OCI-M2 (cell line): ENCODE results near the gene RASSF5.
"Not testable (repeated sequence)": the region's sequence is repeated elsewhere in the genome, so short reads cannot be mapped to it uniquely, and the experiment has no call there.

Experiments used
- DNase-seq: peaks from one replicate; lab custom pipeline; 2025; ENCODE audit not compliant: unreplicated experiment; lab: John Stamatoyannopoulos, UW

The RASSF5 gene

DNA sequence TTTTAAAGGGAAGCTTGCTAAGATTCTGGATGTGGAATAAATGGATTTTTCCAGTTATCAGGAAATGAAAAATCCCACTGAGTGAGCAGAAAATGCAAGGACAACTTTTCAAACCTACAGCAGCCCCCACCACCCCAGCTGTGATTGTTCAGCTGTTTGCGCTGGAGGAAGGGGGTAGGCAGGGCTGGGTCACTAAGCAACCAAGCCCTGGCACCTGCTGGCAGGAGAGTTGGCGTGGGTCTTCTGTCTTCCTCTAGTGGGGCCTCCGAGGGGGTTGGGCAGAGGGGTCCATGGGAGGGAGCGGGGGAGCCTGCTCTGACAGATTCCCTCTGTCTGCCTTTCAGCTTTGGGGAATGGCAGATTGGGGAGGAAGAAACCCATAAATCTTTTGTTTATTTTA lies 59.7 kb downstream of the RASSF5 start:
- DNase-seq, result no peak

DNA sequence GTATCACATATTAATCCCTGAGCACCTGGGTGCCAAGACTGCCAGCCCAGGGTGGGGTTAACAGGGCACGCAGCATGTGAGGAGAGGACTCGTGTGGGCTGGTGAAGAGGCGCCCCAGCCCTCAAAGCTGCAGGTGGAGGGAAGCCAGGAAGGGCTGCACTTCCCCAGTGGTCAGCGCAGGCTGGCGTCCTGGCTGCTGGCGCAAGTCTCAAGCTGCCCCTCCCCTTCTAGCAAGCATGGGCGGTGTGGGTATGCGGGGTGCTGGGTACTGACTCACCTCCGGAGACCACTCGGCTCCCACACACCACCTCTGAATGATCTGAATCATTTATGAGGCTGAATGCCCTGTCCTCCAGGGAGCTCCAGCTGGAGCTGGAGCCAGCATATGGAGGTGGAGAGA lies 60.9 kb downstream of the RASSF5 start:
- DNase-seq, result no peak

DNA sequence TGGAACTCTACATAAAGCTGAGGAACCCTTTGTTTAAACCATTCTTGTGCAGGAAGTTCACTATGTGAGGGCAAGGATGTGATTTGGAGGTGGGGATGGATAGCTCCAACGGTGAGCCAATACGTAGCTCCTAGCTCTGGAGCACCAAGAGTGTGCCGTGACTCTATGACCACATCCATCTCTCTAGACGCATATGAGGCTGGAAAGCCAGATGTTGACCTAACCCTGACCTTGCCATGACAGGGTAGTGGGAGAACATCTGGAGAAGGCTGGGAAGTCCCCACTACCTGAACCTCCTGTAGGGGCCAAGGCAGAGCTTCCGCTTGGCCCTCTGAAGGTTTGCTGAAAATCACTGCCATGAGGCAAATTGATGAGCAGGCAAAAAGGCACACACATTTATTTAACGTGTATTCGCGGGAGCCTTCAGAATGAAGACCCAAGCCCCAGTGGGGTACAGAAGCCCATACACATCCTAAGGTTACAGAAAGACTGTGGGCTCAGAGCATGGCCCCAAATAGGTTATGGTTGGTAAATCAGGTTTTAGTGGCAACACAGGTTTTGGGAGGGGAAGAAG lies 61.5 kb downstream of the RASSF5 start:
- DNase-seq, result no peak

DNA sequence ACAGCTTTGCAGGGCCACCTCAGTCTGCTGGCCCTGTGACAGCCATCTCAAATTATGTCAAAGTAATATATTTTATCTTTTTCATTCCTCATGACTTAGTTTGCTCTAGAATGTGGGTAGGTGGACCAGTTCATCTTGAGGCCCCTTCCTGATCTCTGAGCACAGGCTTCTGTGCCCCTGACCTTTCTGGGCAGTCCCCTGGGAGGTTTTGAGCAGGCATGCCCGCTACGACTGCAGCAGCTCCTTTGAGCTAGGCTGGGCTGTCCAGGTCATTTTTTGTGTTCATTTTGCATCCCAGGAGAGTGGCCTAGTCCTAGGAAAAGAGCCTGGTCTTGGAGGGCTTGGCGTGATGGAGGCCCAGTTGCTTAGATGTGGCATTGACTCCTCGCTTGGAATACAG lies 62.2 kb downstream of the RASSF5 start:
- no peak for DNase-seq

DNA sequence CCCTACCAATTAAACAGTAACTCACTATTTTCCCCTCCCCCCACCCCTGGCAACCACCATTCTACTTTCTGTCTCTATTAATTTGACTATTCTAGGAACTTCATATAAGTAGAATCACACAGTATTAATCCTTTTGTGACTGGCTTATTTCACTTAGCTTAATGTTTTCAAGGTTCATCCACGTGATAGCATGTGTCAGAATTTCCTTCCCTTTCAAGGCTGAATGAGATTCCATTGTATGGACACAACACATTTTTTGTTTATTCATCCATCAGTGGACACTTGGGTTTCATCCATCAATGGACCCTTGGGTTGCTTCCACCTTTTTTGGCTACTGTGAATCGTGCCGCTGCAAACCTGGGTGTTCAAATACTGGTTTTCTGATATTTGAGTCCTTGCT lies 63.2 kb downstream of the RASSF5 start:
- DNase-seq, result no peak

DNA sequence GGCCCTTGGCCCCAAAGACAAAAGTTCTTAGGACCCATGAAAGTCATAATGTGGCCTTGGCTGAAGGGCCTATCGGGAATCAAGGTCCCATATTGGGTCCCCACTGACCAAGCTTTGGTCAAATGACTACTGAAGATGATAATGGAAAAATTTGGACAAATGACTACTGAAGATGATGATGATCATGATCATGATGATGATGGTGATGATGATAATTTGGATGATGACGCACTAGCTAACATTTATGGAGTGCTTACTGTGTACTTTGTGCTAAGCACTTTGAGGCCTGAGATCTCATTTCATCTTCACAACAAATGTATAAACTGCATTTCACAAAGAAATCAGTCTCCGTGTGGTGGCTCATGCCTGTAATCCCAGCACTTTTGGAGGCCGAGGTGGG lies 65.5 kb downstream of the RASSF5 start:
- DNase-seq, result no peak

DNA sequence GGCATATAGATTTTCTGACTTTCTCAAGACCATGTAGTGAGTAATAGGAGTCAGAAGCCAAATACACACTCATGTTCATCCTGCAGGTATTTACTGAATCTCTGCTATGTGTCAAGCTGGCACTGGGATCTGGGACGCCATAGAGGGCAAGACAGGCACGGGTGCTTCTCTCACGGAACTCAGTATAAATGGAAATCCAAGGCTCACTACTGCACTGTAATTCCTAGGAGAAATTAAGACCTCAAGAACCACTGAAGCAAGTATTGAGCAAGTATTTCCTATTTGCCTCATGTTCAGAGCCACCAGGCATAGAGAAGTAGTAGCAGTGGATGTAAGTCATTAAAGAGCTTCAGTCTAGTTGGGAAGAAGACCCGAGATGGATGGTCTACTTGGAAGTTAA lies 66.0 kb downstream of the RASSF5 start:
- no peak for DNase-seq

DNA sequence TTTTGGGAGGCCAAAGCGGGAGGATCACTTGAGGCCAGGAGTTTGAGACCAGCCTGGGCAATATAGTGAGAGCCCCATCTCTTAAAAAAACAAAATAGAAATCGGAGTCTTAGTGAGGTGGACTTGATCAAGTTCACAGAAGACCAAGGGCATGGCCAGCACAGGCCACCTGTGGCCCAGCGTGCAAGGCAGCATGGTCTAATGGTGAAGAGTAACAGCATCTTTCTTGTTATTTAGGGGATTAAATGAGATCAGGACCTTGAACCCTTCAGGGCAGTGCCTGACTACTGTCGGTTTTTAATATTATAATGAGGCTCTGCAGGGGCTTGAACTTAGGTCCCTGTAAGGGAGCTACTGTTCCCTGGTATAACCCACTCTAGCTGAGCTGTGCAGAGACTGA lies 66.4 kb downstream of the RASSF5 start:
- no peak for DNase-seq

DNA sequence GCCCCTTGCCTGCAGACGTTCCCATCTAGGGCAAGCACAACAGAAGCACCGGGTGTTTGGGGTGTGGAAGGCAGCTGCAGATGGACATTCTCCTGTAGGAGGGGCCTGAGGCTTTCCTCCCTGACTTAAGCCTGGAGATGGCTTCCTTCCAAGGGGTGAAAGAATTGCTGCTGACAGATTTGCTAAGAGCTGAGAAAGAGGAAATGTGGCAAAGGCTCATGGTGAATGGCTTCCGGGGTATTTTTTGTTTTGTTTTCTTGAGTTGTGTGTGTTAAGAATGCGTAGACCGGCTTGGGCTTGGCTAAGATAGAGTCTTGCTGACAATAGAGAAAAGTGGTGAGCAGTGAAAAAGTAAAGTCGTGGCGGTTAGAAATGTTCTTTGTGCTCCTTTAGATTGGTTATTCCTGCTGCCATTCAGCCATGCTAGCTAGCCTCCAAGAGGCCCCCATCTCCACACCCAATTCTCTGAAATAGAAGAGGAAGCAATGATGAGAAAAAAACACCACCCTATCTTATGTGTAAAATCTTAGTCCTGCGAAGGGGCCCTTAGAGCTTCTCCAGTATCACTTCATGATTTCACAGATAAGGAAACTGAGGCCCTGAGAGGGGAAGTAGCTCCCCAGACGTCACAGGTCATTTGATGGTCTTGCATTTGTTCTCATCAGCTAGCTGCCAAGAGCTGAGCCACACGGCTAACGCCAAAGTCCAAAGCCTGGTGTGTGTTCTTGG lies 68.0 kb downstream of the RASSF5 start:
- no peak for DNase-seq

DNA sequence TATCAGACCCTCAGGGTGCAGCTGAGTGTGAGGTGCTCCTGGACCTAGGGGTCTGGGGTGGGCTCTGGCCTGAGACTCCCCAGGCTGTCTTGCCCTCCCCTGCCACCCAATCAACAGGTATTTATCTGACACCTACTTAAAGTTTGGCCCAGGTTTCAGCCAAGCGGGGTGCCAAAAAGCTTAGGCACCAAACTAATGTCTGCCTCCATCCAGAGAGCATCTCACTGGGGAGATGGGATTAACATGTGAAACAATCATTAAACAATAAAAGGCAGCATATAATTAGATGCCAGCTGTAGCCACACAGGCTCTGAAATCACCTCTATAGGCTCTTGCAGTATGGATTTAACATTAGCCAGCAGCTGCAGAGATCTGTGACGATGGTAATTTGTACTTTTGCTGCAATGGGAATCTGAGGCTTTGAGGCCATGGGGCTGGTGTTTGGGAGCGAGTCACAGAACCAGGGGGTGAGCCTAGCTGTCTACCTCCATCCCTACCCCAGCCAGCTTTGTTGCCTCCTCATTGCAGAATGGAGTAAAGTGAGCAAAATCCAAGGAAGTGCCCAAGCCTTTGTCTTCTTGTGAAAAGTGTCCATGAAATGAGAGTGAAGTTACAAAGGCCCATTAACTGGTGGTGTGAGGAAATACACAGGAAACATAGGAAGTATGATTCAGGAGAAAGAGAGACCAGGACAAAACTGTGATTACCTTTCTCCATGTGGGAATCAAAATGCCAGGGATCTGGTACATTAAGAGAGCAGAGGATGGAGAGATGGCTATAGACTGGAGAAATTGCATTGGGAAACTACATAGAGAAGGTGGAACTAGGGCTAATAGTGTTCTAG lies 68.8 kb downstream of the RASSF5 start:
- DNase-seq, result no peak

DNA sequence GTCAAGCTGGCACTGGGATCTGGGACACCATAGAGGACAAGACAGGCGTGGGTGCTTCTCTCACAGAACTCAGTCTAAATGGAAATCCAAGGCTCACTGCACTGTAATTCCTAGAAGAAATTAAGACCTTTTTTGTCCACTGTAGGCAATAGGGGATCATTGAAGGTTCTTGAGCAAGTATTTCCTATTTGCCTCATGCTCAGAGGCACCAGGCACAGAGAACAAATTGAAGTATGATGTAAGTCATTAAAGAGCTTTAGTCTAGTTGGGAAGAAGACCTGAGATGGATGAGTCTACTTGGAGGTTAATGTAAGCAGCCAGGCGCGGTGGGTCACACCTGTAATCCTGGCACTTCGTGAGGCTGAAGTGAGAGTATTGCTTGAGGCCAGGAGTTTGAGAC lies 70.3 kb downstream of the RASSF5 start:
- no peak for DNase-seq

DNA sequence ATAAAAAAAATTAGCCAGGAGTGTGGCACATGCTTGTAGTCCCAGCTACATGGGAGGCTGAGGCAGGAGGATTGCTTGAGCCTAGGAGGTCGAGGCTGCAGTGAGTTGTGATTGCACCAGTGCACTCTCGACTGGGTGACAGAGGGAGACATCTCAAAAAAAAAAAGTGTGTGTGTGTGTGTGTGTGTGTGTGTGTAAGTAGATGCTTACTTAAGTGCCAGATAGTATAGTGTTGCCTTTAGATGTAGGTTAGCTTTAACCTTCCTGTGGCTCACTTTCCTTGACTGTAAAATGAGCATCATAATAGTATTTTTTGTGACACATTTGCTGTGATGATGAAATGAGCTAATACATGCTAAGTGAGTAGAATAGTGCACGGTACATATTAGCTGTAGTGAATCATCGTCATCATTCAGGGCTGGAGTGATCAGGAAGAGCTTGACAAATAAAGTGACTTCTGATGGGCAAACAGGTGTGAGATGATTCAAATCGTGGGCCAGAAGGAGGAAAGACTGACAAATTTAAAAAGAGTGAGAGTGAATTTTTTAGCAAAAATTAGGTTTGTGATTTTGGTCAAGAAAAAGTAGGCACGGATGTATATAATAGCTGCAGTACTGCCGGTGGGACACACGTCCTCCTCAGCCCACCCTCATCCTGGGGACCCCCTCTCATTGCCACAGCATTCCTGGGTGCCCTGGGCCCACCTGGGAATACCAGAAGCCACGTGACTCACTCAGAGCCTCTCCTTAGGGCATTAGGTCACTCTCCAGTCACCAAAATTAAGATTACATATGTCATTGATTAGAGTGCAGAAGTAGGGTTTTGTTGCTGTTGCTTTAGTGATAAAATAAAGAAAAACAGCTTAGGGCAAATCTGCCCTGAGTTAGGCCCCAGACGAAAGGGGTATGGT lies 71.0 kb downstream of the RASSF5 start:
- DNase-seq, result no peak

DNA sequence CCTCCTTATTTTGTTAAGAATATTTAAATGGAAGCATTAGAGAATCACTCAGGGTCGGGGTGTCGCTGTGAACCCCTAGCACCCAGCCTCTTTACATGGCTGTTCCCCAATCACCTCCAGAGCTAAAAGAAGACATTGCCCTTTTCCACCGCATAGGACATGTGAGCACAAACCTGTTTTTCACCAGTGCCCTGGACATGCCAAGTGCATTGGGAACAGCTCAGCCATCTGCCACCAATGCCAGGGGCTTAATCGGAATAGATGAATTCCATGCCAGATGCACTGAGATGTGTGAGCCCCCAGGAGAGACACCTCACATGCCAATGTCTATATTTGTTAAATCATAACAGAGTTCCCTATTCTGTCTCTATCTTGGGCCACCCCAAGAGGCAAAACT lies 71.6 kb downstream of the RASSF5 start:
- DNase-seq, result no peak

DNA sequence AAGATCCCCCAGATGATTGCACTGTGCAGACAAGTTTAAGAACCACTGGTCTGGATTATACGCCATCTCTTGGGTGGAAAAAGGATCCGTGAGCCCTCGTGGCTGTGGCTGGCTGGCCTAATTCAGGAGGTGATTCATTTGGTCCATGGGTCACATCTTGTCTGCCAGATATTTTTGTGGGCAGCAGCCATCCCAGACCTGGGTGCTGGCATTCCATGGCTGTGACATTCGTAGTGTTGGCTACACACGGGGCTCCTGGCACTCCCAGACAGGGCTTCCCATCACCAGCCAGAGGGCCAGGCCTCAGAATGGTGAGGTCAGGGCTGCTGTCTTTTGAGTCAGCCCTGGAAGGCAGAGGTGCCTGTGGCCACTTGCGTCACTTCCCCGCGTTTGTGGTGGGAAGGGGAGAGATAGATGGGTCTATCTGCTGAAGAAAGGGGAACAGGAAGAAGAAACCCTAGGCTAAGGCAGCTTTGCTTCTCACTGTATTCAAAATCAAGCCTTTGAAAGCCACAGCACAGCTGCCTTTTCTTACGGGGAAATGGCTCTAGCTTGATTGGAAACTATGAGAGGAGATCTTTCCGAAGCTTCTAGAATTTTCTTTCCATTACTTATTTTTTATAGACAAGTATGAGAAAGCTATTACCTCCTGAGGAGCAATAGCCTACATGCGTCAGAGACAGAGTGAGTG lies 72.6 kb downstream of the RASSF5 start:
- no peak for DNase-seq

DNA sequence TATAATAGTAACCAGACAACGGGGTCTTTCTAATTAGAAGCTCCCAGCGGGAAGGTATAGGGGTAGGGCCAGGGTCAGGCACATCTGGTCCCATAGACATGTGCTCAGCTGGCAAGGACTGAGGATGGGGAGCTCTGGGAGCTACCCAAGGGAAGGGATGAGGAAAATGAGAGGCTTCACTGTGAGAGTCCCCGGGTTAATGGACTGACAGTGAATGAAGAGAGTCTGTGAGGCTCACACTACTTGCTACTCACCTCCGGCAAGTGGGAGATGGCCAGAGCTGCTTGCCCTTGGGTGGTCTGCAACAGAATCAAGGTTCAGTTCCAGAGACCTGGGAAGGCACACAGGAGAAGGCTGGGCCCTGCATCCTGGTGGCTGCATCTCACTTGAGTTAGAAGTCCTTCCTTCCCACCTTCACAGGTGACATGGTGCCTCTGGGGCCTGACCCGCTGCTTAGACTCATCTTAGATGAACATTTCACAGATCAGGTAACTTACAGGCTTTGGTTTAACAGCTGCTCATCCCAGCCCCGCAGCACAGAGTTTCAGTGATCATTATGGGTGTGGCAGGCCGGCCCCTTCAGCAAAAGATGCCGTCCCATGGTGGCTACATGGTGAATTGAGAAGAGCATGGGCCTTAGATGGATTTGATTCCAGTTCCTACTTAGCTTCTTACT lies 73.2 kb downstream of the RASSF5 start:
- DNase-seq, result no peak

DNA sequence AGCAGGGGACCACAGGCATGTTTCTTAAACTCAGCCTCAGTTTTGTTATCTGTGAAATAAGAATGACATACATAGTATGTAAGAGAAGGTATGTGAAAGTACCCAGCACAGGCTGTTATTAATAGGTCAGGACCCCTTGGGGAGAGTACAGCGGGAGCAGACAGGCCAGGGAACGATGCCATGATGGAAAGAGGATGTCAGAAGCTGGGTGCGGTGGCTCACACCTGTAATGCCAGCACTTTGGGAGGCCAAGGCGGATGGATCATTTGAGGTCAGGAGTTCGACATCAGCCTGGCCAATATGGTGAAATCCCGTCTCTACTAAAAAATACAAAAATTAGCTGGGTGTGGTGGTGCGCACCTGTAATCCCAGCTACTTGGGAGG lies 73.8 kb downstream of the RASSF5 start:
- DNase-seq, result not testable (repeated sequence)

DNA sequence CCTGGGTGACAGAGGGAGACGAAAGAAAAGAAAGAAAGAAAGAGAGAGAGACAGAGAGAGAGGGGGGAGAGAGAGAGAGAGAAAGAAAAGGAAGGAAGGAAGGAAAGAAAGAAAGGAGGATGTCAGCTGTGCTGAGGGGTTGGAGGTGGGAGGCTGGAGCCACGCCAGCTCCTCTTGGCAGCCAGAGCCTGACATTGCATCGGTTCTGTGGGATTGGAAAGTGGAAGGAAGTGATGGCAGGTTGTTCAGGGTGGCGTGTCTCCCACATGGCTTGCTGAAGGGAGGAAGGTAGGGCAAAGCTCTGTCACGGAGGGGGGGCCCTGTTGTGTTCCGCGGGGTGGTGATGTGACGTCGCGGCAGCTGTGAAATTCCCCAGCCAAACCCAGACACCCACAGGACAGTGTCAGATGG lies 74.2 kb downstream of the RASSF5 start:
- no peak for DNase-seq

DNA sequence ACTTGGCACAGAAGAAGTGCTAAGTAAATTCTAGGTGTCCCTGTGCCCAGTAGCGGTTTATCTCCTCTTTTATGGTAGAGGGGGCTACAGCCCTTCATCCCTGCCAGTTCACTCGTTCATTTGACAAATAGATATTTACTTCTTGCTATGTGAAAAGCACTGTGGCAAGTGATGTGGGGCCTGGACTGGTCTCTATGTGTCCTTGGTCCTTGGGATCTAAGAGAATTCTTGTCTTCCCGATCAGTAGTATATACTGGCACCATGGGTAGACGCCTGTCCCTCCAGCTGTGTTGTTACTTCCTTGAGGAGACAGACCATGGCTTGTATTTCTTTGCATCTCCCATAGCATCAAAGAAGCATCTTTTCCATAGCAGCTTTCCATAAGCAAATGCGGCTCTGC lies 75.2 kb downstream of the RASSF5 start:
- DNase-seq, result no peak

DNA sequence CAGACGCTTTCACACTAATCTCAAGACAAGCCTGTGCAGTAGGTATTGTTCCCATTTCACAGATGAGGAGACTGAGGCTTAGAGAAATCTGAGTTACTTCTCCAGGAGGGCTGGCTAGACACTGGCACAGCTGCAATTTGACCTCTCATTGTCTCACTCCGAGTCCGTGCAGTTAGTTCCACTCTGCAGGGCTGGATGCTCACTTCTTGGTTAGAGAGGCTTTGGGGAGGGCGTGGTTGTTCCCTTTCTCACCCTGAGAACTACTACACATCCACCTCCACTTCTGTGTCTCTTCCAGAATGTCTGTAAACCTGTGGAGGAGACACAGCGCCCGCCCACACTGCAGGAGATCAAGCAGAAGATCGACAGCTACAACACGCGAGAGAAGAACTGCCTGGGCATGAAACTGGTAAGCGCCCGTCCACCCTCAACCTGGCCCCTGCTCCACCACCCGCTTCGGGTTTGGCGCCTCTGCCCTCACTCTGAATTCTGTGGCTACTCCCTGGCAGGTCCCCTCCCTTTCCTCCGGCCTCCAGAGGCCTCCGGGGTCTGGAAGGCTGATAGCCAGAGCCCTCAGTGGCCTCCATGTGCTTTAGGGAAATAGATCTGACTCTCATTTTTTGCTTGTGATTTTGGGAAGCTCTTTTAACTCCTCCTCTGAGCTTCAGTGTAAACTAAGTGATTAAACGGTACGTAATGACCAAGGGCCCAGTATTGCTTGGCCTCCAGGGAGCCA lies 75.8 kb downstream of the RASSF5 start:
- DNase-seq, result no peak
